Measurements from ENCODE around the gene SEPTIN10. TPM values are rescaled to one million over a fixed set of nuclear protein-coding genes. Genes with fewer than 3 reads are reported as not detected.

SEPTIN10 gene
- total RNA-seq, 1 experiment from 2014 or later: 100.0 TPM

DNA sequence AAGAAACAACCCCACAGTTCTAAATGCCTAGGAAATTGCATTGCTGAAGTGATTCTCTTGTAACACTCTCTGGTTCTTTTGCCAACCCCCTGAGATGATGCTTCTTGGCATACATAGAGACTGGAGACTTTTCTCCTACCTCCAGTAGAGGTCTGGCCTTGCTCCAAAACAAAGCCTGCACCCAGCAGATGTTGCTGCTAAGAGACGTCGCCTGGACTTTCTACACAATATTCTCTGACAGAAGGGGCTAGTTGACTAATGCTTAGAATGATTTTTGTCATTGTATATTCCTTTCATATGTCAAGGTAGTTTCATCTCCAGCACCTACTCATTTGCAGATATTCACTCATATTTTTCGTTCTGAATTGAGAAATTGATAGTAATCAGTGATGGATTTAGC lies 25.0 kb upstream of the SEPTIN10 start:
- BruUV-seq (replicated peaks): no TSS peak
- no peak overlapping the region for H3K4me3 ChIP-seq (ENCODE audit: low read depth in 2 of 2, low read length in 2 of 2)
- no peak for DNase-seq (ENCODE audit: low read depth, low spot score)
- H3K9me3 ChIP-seq (ENCODE audit: control insufficient read depth, insufficient read depth, low read depth, low read length): no peaks in the 10 kb centered on the region
- intact Hi-C loops (cut with micrococcal nuclease; ENCODE audit: unreplicated experiment) (no loop called here), in situ Hi-C loops (cut with HindIII; ENCODE audit: low pct_unique_long_range_greater_than_20kb, low sequenced_read_pairs) (no loop called here)
- H3K27me3 ChIP-seq (ENCODE audit: control insufficient read depth, insufficient read depth, low read length): no peaks in the 10 kb centered on the region
- TF ChIP-seq, protein P1, sequence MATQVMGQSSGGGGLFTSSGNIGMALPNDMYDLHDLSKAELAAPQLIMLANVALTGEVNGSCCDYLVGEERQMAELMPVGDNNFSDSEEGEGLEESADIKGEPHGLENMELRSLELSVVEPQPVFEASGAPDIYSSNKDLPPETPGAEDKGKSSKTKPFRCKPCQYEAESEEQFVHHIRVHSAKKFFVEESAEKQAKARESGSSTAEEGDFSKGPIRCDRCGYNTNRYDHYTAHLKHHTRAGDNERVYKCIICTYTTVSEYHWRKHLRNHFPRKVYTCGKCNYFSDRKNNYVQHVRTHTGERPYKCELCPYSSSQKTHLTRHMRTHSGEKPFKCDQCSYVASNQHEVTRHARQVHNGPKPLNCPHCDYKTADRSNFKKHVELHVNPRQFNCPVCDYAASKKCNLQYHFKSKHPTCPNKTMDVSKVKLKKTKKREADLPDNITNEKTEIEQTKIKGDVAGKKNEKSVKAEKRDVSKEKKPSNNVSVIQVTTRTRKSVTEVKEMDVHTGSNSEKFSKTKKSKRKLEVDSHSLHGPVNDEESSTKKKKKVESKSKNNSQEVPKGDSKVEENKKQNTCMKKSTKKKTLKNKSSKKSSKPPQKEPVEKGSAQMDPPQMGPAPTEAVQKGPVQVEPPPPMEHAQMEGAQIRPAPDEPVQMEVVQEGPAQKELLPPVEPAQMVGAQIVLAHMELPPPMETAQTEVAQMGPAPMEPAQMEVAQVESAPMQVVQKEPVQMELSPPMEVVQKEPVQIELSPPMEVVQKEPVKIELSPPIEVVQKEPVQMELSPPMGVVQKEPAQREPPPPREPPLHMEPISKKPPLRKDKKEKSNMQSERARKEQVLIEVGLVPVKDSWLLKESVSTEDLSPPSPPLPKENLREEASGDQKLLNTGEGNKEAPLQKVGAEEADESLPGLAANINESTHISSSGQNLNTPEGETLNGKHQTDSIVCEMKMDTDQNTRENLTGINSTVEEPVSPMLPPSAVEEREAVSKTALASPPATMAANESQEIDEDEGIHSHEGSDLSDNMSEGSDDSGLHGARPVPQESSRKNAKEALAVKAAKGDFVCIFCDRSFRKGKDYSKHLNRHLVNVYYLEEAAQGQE (IDR thresholded peaks at IDR 0.05; ENCODE audit: insufficient read depth in 1 of 2, low read depth in 2 of 2, low read length in 1 of 2): no peak
- TF ChIP-seq, protein P2, sequence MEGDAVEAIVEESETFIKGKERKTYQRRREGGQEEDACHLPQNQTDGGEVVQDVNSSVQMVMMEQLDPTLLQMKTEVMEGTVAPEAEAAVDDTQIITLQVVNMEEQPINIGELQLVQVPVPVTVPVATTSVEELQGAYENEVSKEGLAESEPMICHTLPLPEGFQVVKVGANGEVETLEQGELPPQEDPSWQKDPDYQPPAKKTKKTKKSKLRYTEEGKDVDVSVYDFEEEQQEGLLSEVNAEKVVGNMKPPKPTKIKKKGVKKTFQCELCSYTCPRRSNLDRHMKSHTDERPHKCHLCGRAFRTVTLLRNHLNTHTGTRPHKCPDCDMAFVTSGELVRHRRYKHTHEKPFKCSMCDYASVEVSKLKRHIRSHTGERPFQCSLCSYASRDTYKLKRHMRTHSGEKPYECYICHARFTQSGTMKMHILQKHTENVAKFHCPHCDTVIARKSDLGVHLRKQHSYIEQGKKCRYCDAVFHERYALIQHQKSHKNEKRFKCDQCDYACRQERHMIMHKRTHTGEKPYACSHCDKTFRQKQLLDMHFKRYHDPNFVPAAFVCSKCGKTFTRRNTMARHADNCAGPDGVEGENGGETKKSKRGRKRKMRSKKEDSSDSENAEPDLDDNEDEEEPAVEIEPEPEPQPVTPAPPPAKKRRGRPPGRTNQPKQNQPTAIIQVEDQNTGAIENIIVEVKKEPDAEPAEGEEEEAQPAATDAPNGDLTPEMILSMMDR (IDR thresholded peaks at IDR 0.05): no peak
- TF ChIP-seq POLR2AphosphoS5 (IDR thresholded peaks at IDR 0.05; ENCODE audit: low read depth, low read length) (no peak), SIN3A (IDR thresholded peaks at IDR 0.05; ENCODE audit: borderline replicate concordance, insufficient read depth, low read depth, low read length) (no peak), TCF7L2 (IDR thresholded peaks at IDR 0.05; ENCODE audit: low read depth, low read length) (no peak)
- ATAC-seq: no peak
- POLR2A ChIA-PET: no interaction called here
- no peaks in the 10 kb centered on the region for H3K36me3 ChIP-seq (ENCODE audit: control insufficient read depth, insufficient read depth, low read length)
- no peak overlapping the region for H3K27ac ChIP-seq (ENCODE audit: low read length)
- H3K4me1 ChIP-seq (ENCODE audit: control insufficient read depth, insufficient read depth, low read length): no peaks in the 10 kb centered on the region
- CTCF ChIA-PET: no interaction called here

DNA sequence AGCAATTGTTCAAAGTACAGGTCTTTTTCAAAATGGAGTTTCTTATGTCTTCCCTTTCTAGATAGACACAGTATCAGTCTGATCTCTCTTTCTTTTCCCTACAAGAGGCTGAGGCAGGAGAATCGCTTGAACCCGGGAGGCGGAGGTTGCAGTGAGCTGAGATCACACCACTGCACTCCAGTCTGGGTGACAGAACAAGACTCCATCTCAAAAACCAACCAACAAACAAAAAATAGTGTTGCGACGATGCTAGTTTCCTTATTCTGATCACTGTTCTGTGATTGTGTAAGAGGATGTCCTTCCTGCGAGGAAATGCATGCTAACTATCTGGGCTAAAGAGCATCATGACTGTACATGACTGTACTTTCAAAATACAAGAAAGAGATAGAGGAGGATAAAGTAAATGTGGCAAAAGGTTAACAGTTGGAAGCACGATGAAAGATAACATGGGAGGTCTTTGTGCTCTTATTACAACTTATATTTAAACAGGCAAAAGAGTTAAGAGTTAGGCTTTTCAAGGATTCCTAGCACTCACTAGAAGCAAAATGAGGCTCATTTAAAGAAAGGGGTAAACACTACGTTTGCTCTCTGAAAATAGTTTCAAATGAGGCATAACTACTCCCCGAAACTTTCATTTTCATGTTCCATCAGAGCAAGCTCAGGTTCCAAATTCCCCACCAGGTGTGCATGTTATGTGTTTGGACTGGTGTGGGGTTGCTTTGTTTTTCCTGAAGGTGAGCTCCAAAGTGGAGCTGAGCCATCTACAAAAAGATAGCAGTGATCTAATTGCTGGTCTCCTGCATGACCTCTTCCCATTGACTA lies 24.2 kb upstream of the SEPTIN10 start:
- ATAC-seq: no peak

More for the DNA sequence above, 24.2 kb upstream of the SEPTIN10 start:
- Histone ChIP-seq H3K27ac (ENCODE audit: low read length) (no peak overlapping the region), H3K9me3 (ENCODE audit: control insufficient read depth, insufficient read depth, low read depth, low read length) (no peaks in the 10 kb centered on the region), H3K36me3 (ENCODE audit: control insufficient read depth, insufficient read depth, low read length) (no peaks in the 10 kb centered on the region), H3K4me3 (ENCODE audit: low read depth in 2 of 2, low read length in 2 of 2) (no peak overlapping the region), H3K27me3 (ENCODE audit: control insufficient read depth, insufficient read depth, low read length) (no peaks in the 10 kb centered on the region), H3K4me1 (ENCODE audit: control insufficient read depth, insufficient read depth, low read length) (no peaks in the 10 kb centered on the region)
- no TSS peak for BruUV-seq (replicated peaks)
- ChIA-PET POLR2A (no interaction called here), CTCF (no interaction called here)
- intact Hi-C loops (cut with micrococcal nuclease; ENCODE audit: unreplicated experiment) (no loop called here), in situ Hi-C loops (cut with HindIII; ENCODE audit: low pct_unique_long_range_greater_than_20kb, low sequenced_read_pairs) (no loop called here)
- no peak for DNase-seq (ENCODE audit: low read depth, low spot score)
- TF ChIP-seq POLR2AphosphoS5 (IDR thresholded peaks at IDR 0.05; ENCODE audit: low read depth, low read length): no peak
- TF ChIP-seq, protein P1 (IDR thresholded peaks at IDR 0.05; ENCODE audit: insufficient read depth in 1 of 2, low read depth in 2 of 2, low read length in 1 of 2): no peak
- TF ChIP-seq, protein P2 (IDR thresholded peaks at IDR 0.05): no peak
- TF ChIP-seq TCF7L2 (IDR thresholded peaks at IDR 0.05; ENCODE audit: low read depth, low read length): no peak
- no peak for TF ChIP-seq SIN3A (IDR thresholded peaks at IDR 0.05; ENCODE audit: borderline replicate concordance, insufficient read depth, low read depth, low read length)
